HG02970 (cell line): ENCODE measurements around the gene STAC2.

Experiments used
- ATAC-seq: cut with Tn5 transposase; IDR thresholded peaks from one replicate; pipeline ENCODE4 v1.9.1; 2021; ENCODE audit warnings: mild to moderate bottlenecking, moderate library complexity, moderate number of reproducible peaks; ENCODE audit not compliant: unreplicated experiment, low FRiP score

The STAC2 gene

GRCh38 chr17:39212841-39213480, 12.8 kb downstream of the STAC2 start:
- ATAC-seq, result no peak

DNA sequence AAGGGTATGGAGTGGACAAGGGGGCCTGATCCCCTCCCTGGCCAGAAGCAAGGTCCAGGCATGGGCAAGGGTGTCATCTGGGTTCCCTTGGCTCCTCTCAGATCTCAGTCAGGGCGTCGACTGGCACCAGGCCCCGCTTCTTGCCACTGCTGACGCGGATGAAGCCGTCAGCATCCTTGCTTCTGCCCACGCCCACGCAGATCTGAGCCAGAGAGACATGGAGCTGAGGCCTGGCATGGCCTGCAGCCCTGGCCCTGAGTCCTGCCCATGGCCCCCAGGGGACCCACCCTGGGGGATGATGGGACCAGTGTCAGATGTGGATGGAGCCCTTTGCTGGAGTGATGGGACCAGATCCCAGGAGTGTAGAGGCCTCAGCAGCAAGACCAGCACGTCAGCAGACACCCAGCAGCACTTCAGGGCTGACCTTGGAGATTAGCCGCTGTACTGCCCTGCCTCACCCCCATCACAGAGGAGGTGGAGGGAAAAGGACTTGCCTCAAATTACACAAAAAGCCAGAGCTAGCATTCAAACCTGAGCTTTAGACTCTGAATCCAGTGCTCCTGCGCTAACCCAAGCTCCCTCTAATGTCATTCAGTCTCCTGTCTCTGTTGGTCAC, 13.4 kb downstream of the STAC2 start:
- no peak for ATAC-seq

DNA sequence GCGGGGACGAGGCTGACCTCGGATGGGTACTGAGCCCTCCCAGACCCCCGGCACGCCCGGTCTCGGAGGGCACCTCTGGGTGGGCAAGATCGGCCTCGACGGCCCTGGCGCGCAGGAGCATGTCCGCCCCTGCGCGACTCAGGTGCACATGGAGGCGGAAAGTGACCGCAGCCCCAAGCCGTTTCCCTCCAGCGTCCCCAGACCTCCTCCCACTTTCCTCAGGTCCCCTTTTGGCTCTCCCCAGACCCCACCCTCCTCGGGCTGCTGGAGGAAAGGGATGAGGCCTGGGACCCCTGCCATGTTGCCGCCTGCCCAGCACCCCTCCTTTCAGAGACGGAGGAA, 15.7 kb downstream of the STAC2 start:
- ATAC-seq, result no peak

GRCh38 chr17:39209317-39210092, 16.2 kb downstream of the STAC2 start:
- no peak for ATAC-seq

GRCh38 chr17:39208893-39209292, 16.9 kb downstream of the STAC2 start:
- ATAC-seq, result no peak

- ATAC-seq, result no peak
Observed at GRCh38 chr17:39208136-39208535, 17.6 kb downstream of the STAC2 start.

DNA sequence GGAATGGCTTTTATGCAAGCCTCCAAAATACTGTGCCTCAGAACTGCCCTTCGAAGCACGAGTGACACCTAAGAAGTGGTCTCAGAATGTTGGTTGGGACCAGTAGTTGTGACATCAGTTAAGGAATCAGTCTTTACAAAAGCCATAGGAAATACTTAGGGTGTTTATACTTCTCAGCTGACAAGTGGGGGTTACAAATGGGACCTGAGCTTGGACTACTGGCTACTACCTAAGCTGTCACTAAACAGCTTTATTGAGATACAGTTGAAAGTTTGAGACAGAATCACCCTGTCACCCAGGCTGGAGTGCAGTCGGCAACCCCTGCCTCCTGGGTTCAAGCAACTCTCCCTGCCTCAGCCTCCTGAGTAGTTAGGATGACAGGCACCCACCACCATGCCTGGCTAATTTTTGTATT, 20.6 kb downstream of the STAC2 start:
- no peak for ATAC-seq

DNA sequence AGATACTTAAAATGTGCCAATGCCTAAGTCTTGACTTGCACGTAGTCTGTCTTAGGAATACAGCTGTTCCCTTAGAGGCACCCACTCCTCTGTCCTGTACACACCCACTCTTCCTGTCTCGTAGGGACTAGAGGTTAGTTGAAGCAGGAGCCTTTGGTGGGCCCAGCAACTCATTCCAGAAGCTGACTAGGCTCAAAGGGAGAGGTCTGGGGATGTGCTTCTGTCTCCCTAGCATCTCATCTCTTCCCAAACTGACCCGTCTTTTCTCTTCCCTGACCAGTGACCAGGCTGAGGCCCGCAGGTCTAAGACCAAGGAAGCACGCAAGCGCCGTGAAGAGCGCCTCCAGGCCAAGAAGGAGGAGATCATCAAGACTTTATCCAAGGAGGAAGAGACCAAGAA, 21.5 kb downstream of the STAC2 start:
- no peak for ATAC-seq

DNA sequence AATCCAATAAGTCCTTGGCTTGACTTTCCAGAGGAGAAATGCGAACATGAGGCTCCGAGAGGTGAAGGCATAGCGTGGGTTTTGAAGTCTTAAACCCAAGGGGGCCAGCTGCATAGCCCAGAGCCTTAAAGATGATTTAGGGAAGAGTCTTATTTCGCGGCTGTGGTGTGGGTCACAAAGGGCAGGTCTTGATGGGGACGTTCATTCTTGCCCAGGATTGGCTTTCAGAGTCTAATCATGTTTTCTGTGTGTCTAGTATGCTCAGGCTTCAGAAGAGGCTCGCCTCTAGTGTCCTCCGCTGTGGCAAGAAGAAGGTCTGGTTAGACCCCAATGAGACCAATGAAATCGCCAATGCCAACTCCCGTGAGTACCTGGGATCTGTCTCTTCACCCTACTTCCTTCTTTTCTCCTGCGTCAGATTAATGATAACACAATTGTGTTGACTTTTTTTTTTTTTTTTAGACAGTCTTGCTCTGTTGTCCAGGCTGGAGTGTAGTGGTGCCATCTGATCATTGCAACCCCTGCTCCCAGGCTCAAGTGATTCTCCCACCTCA, 24.7 kb downstream of the STAC2 start:
- ATAC-seq, result no peak

DNA sequence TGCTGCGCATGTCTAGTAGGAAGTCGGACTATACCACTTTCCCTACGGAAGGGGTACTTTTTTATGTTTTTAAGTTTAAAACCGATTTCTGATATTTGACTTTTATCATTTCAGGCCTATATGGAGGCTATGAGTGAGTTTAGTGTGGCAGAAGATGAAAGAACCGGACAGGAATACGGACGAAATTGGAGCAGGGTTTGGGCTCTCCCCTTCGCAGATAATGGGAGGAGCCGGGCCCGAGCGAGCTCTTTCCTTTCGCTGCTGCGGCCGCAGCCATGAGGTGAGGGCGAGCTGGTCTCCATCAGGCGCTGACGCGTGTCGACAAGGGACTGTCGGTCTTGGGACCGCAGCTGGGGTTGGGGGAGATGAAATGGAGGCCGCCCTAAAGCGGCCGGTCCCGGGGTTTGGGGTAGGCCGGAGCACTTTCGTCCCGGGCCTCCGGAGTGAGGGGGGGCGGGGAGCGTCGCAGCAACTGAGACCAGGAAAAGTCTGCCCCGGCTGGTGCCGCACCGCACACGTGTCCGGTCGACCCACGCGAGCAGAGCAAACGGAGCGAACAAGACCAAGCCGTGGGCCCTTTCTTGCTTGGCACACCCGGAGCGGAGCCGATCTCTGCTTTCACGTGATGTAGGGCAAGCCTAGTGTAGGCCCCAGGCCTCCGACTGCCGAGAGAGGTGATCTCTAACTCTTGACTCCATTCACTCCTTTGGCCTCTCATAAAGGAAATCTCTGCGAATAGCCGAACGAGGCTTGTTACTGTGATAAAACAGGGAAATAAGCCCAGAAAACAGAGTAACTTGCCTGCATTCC, 25.5 kb downstream of the STAC2 start, which contains the start of gene RPL19:
TSS of gene RPL19 (plus strand) at position 214 of the 810 bp plus-strand sequence. CDS start at position 276, 62 bp downstream.
- peak; percentile 61 for ATAC-seq

DNA sequence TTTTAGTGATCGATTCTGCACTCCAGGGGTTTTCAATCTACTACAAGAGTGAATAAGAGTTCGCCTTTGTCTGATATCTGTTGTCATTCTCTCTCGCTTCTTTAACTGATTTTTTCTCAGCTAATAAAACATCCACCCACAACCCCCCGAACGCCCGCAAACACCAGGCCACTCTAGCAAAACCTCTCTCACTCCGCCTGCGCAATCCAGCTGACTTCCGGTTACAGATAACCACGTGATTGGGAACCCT, 26.0 kb downstream of the STAC2 start:
- ATAC-seq, result peak; percentile 64

GRCh38 chr17:39198186-39198566, 27.6 kb downstream of the STAC2 start:
- no peak for ATAC-seq

GRCh38 chr17:39197380-39198185, 28.2 kb downstream of the STAC2 start, which contains the start of gene CACNB1:
CACNB1 (minus strand) TSS chr17:39197669; CDS start chr17:39197495, 174 bp downstream.
- no peak for ATAC-seq

DNA sequence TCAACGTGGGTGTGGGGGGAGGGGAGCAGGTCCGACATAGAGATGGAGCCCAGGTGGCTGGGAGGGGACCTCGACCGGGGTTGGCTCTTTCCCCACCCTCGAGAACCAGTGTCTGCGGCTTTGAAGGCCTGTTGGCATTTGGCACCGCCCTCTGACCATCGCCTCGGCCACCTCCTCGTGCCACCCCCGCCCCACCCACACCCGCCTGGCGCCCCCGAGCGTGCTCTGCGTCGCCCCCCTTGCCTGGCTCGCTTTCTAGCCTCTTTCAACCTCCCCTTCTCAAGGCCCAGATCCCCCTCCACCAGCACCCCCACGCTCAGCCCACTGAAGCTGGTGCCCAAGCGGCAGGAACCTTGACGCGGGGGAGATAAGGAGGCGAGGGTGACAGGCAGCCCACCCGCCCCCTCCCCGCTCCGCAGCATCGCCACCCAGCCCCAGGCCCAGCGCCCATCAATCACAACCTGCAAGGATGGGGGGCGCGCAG, 28.9 kb downstream of the STAC2 start:
- no peak for ATAC-seq

DNA sequence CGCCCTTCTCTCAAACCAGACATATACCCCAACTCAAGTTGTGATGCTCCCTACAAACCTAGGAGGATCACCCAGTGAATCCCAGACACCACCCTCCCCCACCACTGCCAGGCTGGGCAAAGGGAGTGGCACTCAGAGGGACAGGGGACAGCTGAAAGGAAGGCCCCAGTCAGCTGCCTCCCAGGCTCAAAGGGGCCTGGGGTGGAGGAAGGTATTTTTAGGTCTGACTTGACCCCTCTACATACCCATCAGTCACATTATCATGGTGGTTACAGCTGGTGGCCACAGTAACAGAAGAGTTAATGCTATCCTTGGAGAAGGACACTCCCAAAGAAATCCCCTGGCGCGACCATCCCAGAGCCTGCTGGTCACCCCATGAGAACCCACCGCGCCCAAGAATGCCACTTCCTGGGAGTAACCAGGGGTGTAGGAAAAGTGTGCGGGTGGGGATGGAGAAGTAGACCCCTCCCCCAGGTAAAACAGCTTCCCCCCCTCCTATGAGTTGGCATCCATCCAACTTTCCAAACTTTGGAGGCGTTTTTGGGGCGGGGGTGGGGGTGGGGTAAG, 29.4 kb downstream of the STAC2 start:
- no peak for ATAC-seq

- no peak for ATAC-seq
Observed at GRCh38 chr17:39195568-39196160, 30.1 kb downstream of the STAC2 start.

GRCh38 chr17:39194985-39195524, 30.7 kb downstream of the STAC2 start:
- no peak for ATAC-seq

DNA sequence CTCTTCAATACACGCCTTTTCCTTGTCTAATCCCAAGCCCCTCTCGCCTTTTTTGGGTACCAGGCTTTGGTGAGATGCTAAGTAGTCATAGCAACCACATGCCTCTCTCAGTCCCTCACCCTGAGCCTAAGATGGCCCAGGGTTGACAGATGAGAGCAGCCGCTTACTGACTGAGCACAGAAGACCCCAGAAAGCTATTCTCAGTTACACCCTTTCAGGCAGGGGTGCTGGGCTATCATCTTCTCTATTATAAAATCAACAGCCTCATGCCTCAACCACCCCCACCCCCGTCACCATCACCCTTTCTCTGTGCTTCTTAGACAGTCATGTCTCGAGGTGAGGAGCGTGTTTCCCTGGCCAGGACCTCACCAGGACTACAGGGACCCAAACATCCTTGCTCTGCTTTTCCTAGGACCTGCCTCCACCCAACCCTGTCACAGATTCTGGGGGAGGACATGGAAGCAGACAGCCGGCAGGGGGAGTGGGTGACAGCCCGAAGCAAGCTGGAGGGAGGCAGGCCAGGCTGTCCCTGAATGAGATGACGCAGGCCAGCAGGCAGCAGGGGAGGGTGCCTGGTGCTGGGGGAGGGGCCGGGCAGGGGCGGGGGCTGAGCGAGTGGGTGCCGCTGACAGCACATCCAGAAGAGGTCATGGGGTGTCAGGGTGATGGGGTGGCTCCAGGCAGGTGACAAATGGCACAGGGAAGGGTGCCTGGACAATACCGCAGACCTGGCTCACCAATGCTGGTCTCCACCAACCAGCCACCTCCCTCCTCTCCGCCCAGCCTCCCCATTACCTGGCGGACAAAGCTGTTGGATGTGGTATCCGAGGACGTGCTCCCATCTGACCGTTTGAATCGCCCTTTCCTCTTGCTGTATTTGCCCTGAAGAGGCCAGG, 31.4 kb downstream of the STAC2 start:
- ATAC-seq, result no peak
